Keratinocyte (primary cell): Measurements from ENCODE around the gene EXT2. TPM values are rescaled to one million over a fixed set of nuclear protein-coding genes. Genes with fewer than 3 reads are reported as not detected.

Experiments
- DNase-seq: peaks from one replicate; pipeline ENCODE4 v3.0.0-alpha.2; 2011; ENCODE audit warnings: low read depth, missing footprints, low spot score
- FAIRE-seq: peaks from 2 replicates; lab custom pipeline; 2011; peaks lifted over from hg19 to GRCh38; lab: Jason Lieb, UNC
- H2AFZ ChIP-seq: 2 replicates; pipeline ENCODE4 v1.6.0; 2012; ENCODE audit warnings: low read length, control low read depth, inconsistent platforms; ENCODE audit not compliant: control insufficient read depth
- H3K27ac ChIP-seq: 2 replicates; pipeline ENCODE4 v1.5.1; 2011; ENCODE audit warnings: low read length; ENCODE audit not compliant: control insufficient read depth, insufficient read depth
- H3K27me3 ChIP-seq: 3 replicates; pipeline ENCODE4 v1.6.0; 2011; ENCODE audit warnings: low read length; ENCODE audit not compliant: control insufficient read depth, insufficient read depth; ENCODE audit errors: extremely low read depth
- H3K36me3 ChIP-seq, 2 experiments: 2 replicates in 1 of 2; 3 replicates in 1 of 2; pipeline ENCODE4 v1.5.1; 2011; ENCODE audit warnings: low read length in 2 of 2, mild to moderate bottlenecking in 1 of 2; ENCODE audit not compliant: control insufficient read depth in 2 of 2, insufficient read depth in 2 of 2; ENCODE audit errors: extremely low read depth in 1 of 2
- H3K4me1 ChIP-seq: 3 replicates; pipeline ENCODE4 v1.5.1; 2011; ENCODE audit warnings: low read length; ENCODE audit not compliant: control insufficient read depth, insufficient read depth; ENCODE audit errors: extremely low read depth
- H3K4me2 ChIP-seq: 3 replicates; pipeline ENCODE4 v1.6.0; 2011; ENCODE audit warnings: low read depth, low read length; ENCODE audit not compliant: control insufficient read depth, insufficient read depth; ENCODE audit errors: extremely low read depth
- H3K4me3 ChIP-seq, 3 experiments: fragments of 200-600 bp in 1 of 3; sonication (generic) in 1 of 3; 2 replicates in 2 of 3; 3 replicates in 1 of 3; pipeline ENCODE4 v1.5.1; 2011 to 2016; ENCODE audit warnings: low read length in 3 of 3, mild to moderate bottlenecking in 3 of 3, control low read depth in 2 of 3, inconsistent platforms in 1 of 3, low read depth in 1 of 3, mixed read lengths in 1 of 3, mixed run types in 1 of 3, moderate library complexity in 1 of 3; ENCODE audit not compliant: control insufficient read depth in 2 of 3, insufficient read depth in 2 of 3; ENCODE audit errors: extremely low read depth in 1 of 3
- H3K79me2 ChIP-seq: 2 replicates; pipeline ENCODE4 v1.6.0; 2012; ENCODE audit warnings: low read length; ENCODE audit not compliant: control insufficient read depth, insufficient read depth
- H3K9ac ChIP-seq: 3 replicates; pipeline ENCODE4 v1.6.0; 2011; ENCODE audit warnings: low read length; ENCODE audit not compliant: control insufficient read depth, insufficient read depth; ENCODE audit errors: extremely low read depth
- H3K9me1 ChIP-seq: 3 replicates; pipeline ENCODE4 v1.6.0; 2011; ENCODE audit warnings: low read length; ENCODE audit not compliant: control insufficient read depth, insufficient read depth; ENCODE audit errors: extremely low read depth
- H3K9me3 ChIP-seq: 2 replicates; pipeline ENCODE4 v1.5.1; 2012; ENCODE audit warnings: low read depth, low read length; ENCODE audit not compliant: control insufficient read depth
- H4K20me1 ChIP-seq: 3 replicates; pipeline ENCODE4 v1.6.0; 2011; ENCODE audit warnings: low read length; ENCODE audit not compliant: control insufficient read depth, insufficient read depth; ENCODE audit errors: extremely low read depth
- CTCF ChIP-seq, 3 experiments: IDR thresholded peaks in 1 of 3; conservative IDR thresholded peaks in 1 of 3; optimal IDR thresholded peaks in 1 of 3; 2 replicates in 2 of 3; 3 replicates in 1 of 3; pipeline versions ENCODE3 to v1.5.1; 2011; ENCODE audit warnings: low read length in 3 of 3, mild to moderate bottlenecking in 3 of 3, moderate library complexity in 2 of 3, control low read depth in 1 of 3, inconsistent platforms in 1 of 3; ENCODE audit not compliant: insufficient read depth in 2 of 3; ENCODE audit errors: extremely low read depth in 1 of 3
- EZH2 ChIP-seq: IDR thresholded peaks from one replicate; pipeline ENCODE4 v1.6.1; 2012; ENCODE audit warnings: inconsistent platforms, mild to moderate bottlenecking, low read length, moderate library complexity
- dilution Hi-C: fragments of 300-500 bp; cut with MboI; formaldehyde crosslinking; loops from one replicate; pipeline ENCODE4 v1.7.0; 2020; ENCODE audit warnings: low sequenced_read_pairs; ENCODE audit not compliant: extremely low pct_ligation_motif_present
- polyA plus RNA-seq, 5 experiments: library from polyadenylated mRNA; depleted of rRNA in 3 of 5; stranded (reverse) in 3 of 5; stranded (forward) in 1 of 5; unstranded in 1 of 5; fragments of >200 nt; gene quantifications; 1 replicate in 1 of 5; 2 replicates in 3 of 5; 3 replicates in 1 of 5; pipeline versions ENCODE4 v1.2.1 to v1.2.3, GENCODE V29; 2011 to 2012; ENCODE audit warnings: missing spikeins in 2 of 5, low read depth in 1 of 5, low replicate concordance in 1 of 5

Gene EXT2
- polyA plus RNA-seq, 1 donor (not counting 4 experiments of a cell fraction or from before 2014, with no cell fraction given), result 148 TPM

- Histone ChIP-seq H3K27me3 (peaks cover 2% of the 10 kb centered on the region), H3K36me3 (no peaks in the 10 kb centered on the region), H3K4me2 (no peak overlapping the region), H2AFZ (no peak overlapping the region), H3K27ac (no peak overlapping the region), H3K9ac (no peak overlapping the region), H3K9me3 (no peaks in the 10 kb centered on the region), H3K4me1 (peaks cover 11% of the 10 kb centered on the region), H4K20me1 (no peaks in the 10 kb centered on the region), H3K9me1 (no peaks in the 10 kb centered on the region), H3K79me2 (no peaks in the 10 kb centered on the region), H3K4me3 (no peak overlapping the region)
- FAIRE-seq, result no peak
- dilution Hi-C loops, result no loop called here
- no peak for DNase-seq
- TF ChIP-seq EZH2 (no peak), CTCF (optimal IDR thresholded peaks at IDR 0.05 in 1 of 3, IDR thresholded peaks at IDR 0.05 in 1 of 3, conservative IDR thresholded peaks at IDR 0.05 in 1 of 3; ENCODE audit: extremely low read depth in 1 of 3, insufficient read depth in 2 of 3, low read length in 3 of 3) (no peak)
Observed at GRCh38 chr11:44266056-44266780, 170.7 kb downstream of the EXT2 start.

DNA sequence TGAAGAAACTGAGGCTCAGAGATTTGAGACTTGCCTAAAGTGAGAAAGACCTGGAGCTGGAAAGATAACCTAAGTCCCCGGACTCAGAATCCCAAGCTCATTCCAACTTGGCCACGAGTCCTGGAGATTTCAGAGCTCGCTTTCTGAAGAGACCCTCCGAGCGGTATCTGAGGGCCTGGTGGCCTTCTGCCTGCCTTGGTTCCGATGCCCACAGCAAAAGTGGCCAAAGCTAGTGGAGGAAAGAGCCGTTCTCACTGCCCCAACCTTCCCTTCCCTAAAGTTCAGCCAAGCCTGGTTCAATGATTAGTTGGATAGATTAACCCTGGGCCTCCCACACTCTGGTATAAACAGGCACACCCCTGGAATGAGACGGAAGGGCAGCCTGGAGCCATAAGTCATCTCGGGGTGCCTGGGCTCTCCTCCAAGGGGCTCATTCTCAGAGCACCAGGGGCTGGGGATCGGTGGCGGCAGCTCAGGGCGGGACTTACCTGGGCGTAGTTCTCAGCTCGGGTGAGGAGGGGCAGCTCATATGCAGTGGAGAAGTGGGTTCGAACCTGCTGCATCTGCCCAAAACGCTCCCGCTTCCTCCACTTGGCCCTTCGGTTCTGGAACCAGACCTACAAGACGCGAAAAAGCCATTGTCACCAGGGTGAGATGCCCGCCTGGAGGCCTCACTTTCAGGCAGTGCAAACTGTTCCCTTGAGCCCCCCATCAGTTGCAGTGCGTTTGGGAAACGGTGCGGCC is 171.7 kb downstream of the EXT2 start:
- no peak for DNase-seq
- H3K9me3 ChIP-seq, result no peaks in the 10 kb centered on the region
- no peak for TF ChIP-seq CTCF (optimal IDR thresholded peaks at IDR 0.05 in 1 of 3, IDR thresholded peaks at IDR 0.05 in 1 of 3, conservative IDR thresholded peaks at IDR 0.05 in 1 of 3; ENCODE audit: extremely low read depth in 1 of 3, insufficient read depth in 2 of 3, low read length in 3 of 3)
- TF ChIP-seq EZH2, result no peak

More for the DNA sequence above, 171.7 kb downstream of the EXT2 start:
- H4K20me1 ChIP-seq, result no peaks in the 10 kb centered on the region
- no peaks in the 10 kb centered on the region for H3K36me3 ChIP-seq
- dilution Hi-C loops, result no loop called here
- no peaks in the 10 kb centered on the region for H3K79me2 ChIP-seq
- peaks cover 2% of the 10 kb centered on the region for H3K27me3 ChIP-seq
- H2AFZ ChIP-seq, result no peak overlapping the region
- no peak overlapping the region for H3K4me2 ChIP-seq
- no peaks in the 10 kb centered on the region for H3K9me1 ChIP-seq
- H3K4me1 ChIP-seq, result peaks cover 5% of the 10 kb centered on the region
- FAIRE-seq, result no peak
- H3K4me3 ChIP-seq, result no peak overlapping the region
- H3K27ac ChIP-seq, result no peak overlapping the region
- H3K9ac ChIP-seq, result no peak overlapping the region
